Neural progenitor cell (in vitro differentiated cells): ENCODE results near the gene NUP93.

Experiments
- EZH2 ChIP-seq: fragments of 200-600 bp; sonication (generic); IDR thresholded peaks from 2 replicates; pipeline ENCODE4 v1.6.1; 2017; ENCODE audit warnings: antibody characterized with exemption, mild to moderate bottlenecking, moderate library complexity
- TF ChIP-seq, protein P1 (sequence below): fragments of 200-600 bp; sonication (generic); IDR thresholded peaks from 2 replicates; pipeline ENCODE4 v1.5.1; 2017; ENCODE audit warnings: antibody characterized with exemption, mild to moderate bottlenecking

DNA sequence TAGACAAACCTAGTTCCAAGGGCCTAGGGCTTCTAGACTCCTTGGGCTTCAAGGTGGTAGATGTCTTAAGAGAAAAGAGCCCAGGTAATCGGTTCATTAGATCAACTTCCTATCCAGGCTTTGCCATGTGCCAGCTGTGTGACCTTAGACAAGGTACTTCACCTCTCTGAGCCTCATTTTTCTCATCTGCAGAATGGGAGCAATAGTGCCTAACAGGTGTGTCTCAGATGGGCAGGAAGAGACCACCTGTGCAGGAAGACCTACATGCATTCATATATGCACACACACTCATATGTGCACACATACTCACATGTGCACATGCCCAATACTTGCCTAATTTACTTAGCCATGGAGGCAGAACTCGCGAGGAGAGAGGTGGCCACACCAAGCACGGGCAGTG is 150.8 kb downstream of the NUP93 start:
- TF ChIP-seq, protein P1, sequence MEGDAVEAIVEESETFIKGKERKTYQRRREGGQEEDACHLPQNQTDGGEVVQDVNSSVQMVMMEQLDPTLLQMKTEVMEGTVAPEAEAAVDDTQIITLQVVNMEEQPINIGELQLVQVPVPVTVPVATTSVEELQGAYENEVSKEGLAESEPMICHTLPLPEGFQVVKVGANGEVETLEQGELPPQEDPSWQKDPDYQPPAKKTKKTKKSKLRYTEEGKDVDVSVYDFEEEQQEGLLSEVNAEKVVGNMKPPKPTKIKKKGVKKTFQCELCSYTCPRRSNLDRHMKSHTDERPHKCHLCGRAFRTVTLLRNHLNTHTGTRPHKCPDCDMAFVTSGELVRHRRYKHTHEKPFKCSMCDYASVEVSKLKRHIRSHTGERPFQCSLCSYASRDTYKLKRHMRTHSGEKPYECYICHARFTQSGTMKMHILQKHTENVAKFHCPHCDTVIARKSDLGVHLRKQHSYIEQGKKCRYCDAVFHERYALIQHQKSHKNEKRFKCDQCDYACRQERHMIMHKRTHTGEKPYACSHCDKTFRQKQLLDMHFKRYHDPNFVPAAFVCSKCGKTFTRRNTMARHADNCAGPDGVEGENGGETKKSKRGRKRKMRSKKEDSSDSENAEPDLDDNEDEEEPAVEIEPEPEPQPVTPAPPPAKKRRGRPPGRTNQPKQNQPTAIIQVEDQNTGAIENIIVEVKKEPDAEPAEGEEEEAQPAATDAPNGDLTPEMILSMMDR = no peak
- no peak for TF ChIP-seq EZH2
